H1 (cell line): Measurements from ENCODE around the gene RASEF. TPM values are rescaled to one million over a fixed set of nuclear protein-coding genes. Genes with fewer than 3 reads are reported as not detected.

ENCODE experiments used
- BCL11A ChIP-seq, 2 experiments: IDR thresholded peaks; one replicate each; pipeline ENCODE4 v1.6.1; 2011; ENCODE audit warnings: low read depth in 2 of 2, low read length in 2 of 2, mild to moderate bottlenecking in 2 of 2
- FOSL1 ChIP-seq: IDR thresholded peaks from 2 replicates; pipeline ENCODE4 v1.6.1; 2011; ENCODE audit warnings: mild to moderate bottlenecking, low read depth, low read length, moderate library complexity; ENCODE audit not compliant: insufficient read depth
- KDM4A ChIP-seq: IDR thresholded peaks from one replicate; pipeline ENCODE4 v1.7.1; 2012; ENCODE audit warnings: low read depth, mild to moderate bottlenecking, moderate library complexity, low read length, inconsistent platforms; ENCODE audit not compliant: severe bottlenecking
- RBBP5 ChIP-seq: IDR thresholded peaks from 2 replicates; pipeline ENCODE4 v1.7.1; 2012; ENCODE audit warnings: low read depth, mild to moderate bottlenecking, inconsistent platforms, low read length, moderate library complexity, borderline replicate concordance
- SIX5 ChIP-seq: IDR thresholded peaks from 2 replicates; pipeline ENCODE4 v1.6.1; 2011; ENCODE audit warnings: mild to moderate bottlenecking, low read depth, low read length
- SP4 ChIP-seq: IDR thresholded peaks from 2 replicates; pipeline ENCODE4 v1.6.1; 2012; ENCODE audit warnings: low read length, inconsistent platforms
- polyA plus RNA-seq, 7 experiments: library from polyadenylated mRNA; depleted of rRNA in 3 of 7; stranded (reverse) in 5 of 7; unstranded in 2 of 7; fragments of >200 nt in 5 of 7; fragments of 200-250 nt in 2 of 7; gene quantifications; 1 replicate in 5 of 7; 2 replicates in 1 of 7; 4 replicates in 1 of 7; pipeline versions ENCODE4 v1.2.1 to v1.2.3, GENCODE V29; 2011 to 2013; ENCODE audit warnings: missing spikeins in 2 of 7, mixed read lengths in 2 of 7
- total RNA-seq: library from RNA; stranded (reverse); fragmentation: NEBNext Ultra II Directional; extraction: Animal tissue kit (Norgen Biotek cat#: 25700); gene quantifications from 2 replicates; pipeline ENCODE4 v1.2.1, GENCODE V29; 2021
- TF ChIP-seq, protein P1 (sequence below), 3 experiments: IDR thresholded peaks; 1 replicate in 2 of 3; 2 replicates in 1 of 3; pipeline versions ENCODE4 v1.5.1 to v1.6.1; 2011; ENCODE audit warnings: low read length in 3 of 3, mild to moderate bottlenecking in 3 of 3, inconsistent platforms in 2 of 3, low read depth in 1 of 3, moderate library complexity in 1 of 3; ENCODE audit not compliant: insufficient read depth in 1 of 3; ENCODE audit errors: control extremely low read depth in 1 of 3

RASEF gene
- total and polyA plus RNA-seq, 2 of the 8 experiments (the other 6 are each of a cell fraction or from before 2014, with no cell fraction given), result 1.1 to 4.6 TPM

DNA sequence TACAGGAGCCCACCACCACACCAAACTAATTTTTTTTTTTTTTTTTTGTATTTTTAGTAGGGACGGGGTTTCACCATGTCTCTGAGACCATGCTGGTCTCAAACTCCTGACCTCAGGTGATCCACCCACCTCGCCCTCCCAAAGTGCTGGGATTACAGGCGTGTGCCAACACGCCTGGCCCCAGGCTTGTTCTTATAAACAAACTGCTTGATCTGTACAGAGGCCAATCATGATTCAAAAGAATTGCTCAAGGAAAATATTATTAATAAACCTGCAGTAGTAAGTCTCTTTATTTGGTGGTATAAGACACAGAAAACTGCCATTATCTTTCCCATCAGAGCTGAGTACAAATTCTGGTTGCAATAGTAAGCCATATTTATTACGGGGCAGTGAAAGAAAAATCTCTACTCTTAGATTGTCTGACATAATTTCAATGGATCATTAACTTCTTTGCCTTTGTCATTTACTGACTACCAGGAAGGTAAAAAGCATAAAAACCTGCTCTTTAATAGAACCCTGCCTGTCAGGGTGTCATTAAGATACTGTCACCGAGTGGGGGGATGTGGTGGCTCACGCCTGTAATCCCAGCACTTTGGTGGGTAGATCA lies 33.3 kb downstream of the RASEF start (continued):
- TF ChIP-seq, protein P1, sequence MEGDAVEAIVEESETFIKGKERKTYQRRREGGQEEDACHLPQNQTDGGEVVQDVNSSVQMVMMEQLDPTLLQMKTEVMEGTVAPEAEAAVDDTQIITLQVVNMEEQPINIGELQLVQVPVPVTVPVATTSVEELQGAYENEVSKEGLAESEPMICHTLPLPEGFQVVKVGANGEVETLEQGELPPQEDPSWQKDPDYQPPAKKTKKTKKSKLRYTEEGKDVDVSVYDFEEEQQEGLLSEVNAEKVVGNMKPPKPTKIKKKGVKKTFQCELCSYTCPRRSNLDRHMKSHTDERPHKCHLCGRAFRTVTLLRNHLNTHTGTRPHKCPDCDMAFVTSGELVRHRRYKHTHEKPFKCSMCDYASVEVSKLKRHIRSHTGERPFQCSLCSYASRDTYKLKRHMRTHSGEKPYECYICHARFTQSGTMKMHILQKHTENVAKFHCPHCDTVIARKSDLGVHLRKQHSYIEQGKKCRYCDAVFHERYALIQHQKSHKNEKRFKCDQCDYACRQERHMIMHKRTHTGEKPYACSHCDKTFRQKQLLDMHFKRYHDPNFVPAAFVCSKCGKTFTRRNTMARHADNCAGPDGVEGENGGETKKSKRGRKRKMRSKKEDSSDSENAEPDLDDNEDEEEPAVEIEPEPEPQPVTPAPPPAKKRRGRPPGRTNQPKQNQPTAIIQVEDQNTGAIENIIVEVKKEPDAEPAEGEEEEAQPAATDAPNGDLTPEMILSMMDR (IDR thresholded peaks at IDR 0.05; ENCODE audit: control extremely low read depth in 1 of 3, insufficient read depth in 1 of 3, low read depth in 1 of 3, low read length in 3 of 3), result no peak
- TF ChIP-seq BCL11A (IDR thresholded peaks at IDR 0.05; ENCODE audit: low read depth in 2 of 2, low read length in 2 of 2) (no peak), KDM4A (no peak), FOSL1 (no peak), SIX5 (no peak), SP4 (no peak), RBBP5 (no peak)
- TF ChIP-seq, all 59 proteins: peak for 0
